Activated naive CD4-positive, alpha-beta T cell treated with Interleukin-2 at 50 U/mL for 16 hours (primary cell): ENCODE measurements around the gene TSGA10IP.

Source experiments
- DNase-seq: peaks from one replicate; pipeline ENCODE4 v3.0.0-alpha.2; 2020

Gene TSGA10IP

GRCh38 chr11:65977621-65978390, 32.5 kb downstream of the TSGA10IP start:
- no peak for DNase-seq

- DNase-seq: no peak
Measured at GRCh38 chr11:65978391-65979238, 33.3 kb downstream of the TSGA10IP start.

- DNase-seq: no peak
Measured at GRCh38 chr11:65979261-65979759, 34.0 kb downstream of the TSGA10IP start.

- DNase-seq: no peak
Measured at GRCh38 chr11:65981101-65981740, 35.9 kb downstream of the TSGA10IP start.

GRCh38 chr11:65981972-65982823, 36.9 kb downstream of the TSGA10IP start:
- DNase-seq: no peak

- no peak for DNase-seq
Measured at GRCh38 chr11:65982824-65983588, 37.7 kb downstream of the TSGA10IP start.

- DNase-seq: no peak
Measured at GRCh38 chr11:65983589-65983987, 38.3 kb downstream of the TSGA10IP start.

- no peak for DNase-seq
Measured at GRCh38 chr11:65987336-65987735, 42.1 kb downstream of the TSGA10IP start.

- DNase-seq: peak; percentile 89
Measured at GRCh38 chr11:65988791-65989592, 43.7 kb downstream of the TSGA10IP start.

GRCh38 chr11:65992056-65992455, 46.8 kb downstream of the TSGA10IP start:
- DNase-seq: no peak

- no peak for DNase-seq
Measured at GRCh38 chr11:65997286-65997685, 52.0 kb downstream of the TSGA10IP start.

- DNase-seq: peak; percentile 93
Measured at GRCh38 chr11:66001942-66002647, 56.8 kb downstream of the TSGA10IP start, which contains the start of the genes BANF1 and EIF1AD. Gene BANF1, plus strand, starts transcription at chr11:66002503. Its CDS starts 748 bp downstream, at chr11:66003251. Gene EIF1AD, minus strand, starts transcription at chr11:66002157. Its CDS starts 1,768 bp downstream, at chr11:66000389.

- DNase-seq: no peak
Measured at GRCh38 chr11:66002648-66003225, 57.5 kb downstream of the TSGA10IP start.

GRCh38 chr11:66003291-66003690, 58.0 kb downstream of the TSGA10IP start:
- no peak for DNase-seq

- no peak for DNase-seq
Measured at GRCh38 chr11:66004186-66004585, 58.9 kb downstream of the TSGA10IP start.

GRCh38 chr11:66006134-66006890, 61.0 kb downstream of the TSGA10IP start:
- DNase-seq: no peak

GRCh38 chr11:66006891-66007176, 61.6 kb downstream of the TSGA10IP start:
- DNase-seq: no peak

- no peak for DNase-seq
Measured at GRCh38 chr11:66007201-66007634, 61.9 kb downstream of the TSGA10IP start.

GRCh38 chr11:66008095-66008467, 62.8 kb downstream of the TSGA10IP start:
- no peak for DNase-seq
